Brain microvascular endothelial cell (primary cell): ENCODE measurements around the gene OSTC.

Experiments
- DNase-seq: peaks from one replicate; pipeline ENCODE4 v3.0.0-alpha.2; 2020
- H3K27ac ChIP-seq: fragments of 250-450 bp; sonication (Bioruptor Pico); 2 replicates; pipeline ENCODE4 v1.5.1; 2020; ENCODE audit warnings: mild to moderate bottlenecking, moderate library complexity
- H3K27me3 ChIP-seq: fragments of 250-450 bp; sonication (Bioruptor Pico); replicated peaks from 2 replicates; pipeline ENCODE4 v1.5.1; 2020; ENCODE audit warnings: mild to moderate bottlenecking
- H3K36me3 ChIP-seq: fragments of 250-450 bp; sonication (Bioruptor Pico); replicated peaks from 2 replicates; pipeline ENCODE4 v1.5.1; 2020; ENCODE audit warnings: mild to moderate bottlenecking
- H3K4me3 ChIP-seq: 2 replicates; pipeline ENCODE4 v1.5.1; 2011; ENCODE audit warnings: low read depth, mild to moderate bottlenecking, control low read depth, low read length, moderate library complexity
- CTCF ChIP-seq: IDR thresholded peaks from 2 replicates; pipeline ENCODE4 v1.5.1; 2011; ENCODE audit warnings: low read depth, mild to moderate bottlenecking, moderate library complexity, low read length, control low read depth, inconsistent platforms; ENCODE audit errors: missing control alignments
- in situ Hi-C: cut with HindIII; loops from 2 replicates; pipeline ENCODE4 v1.10.0; 2017; ENCODE audit warnings: low sequenced_read_pairs, low pct_ligation_motif_present

Gene OSTC

GRCh38 chr4:108622022-108622421, 28.4 kb upstream of the OSTC start:
- H3K27me3 ChIP-seq = no peaks in the 10 kb centered on the region
- in situ Hi-C loops = no loop called here
- TF ChIP-seq CTCF = no peak
- peak overlapping the region; percentile 71 for H3K4me3 ChIP-seq
- peaks cover 56% of the 10 kb centered on the region for H3K36me3 ChIP-seq
- H3K27ac ChIP-seq = no peak overlapping the region
- DNase-seq = no peak

GRCh38 chr4:108622828-108623227, 27.6 kb upstream of the OSTC start:
- Histone ChIP-seq H3K27me3 (no peaks in the 10 kb centered on the region), H3K27ac (no peak overlapping the region), H3K4me3 (peak overlapping the region; percentile 29), H3K36me3 (peaks cover 64% of the 10 kb centered on the region)
- no peak for DNase-seq
- in situ Hi-C loops = no loop called here
- no peak for TF ChIP-seq CTCF

- in situ Hi-C loops = no loop called here
- no peak for TF ChIP-seq CTCF
- Histone ChIP-seq H3K27me3 (no peaks in the 10 kb centered on the region), H3K4me3 (no peak overlapping the region), H3K27ac (no peak overlapping the region), H3K36me3 (peaks cover 74% of the 10 kb centered on the region)
- no peak for DNase-seq
These were observed 25.9 kb upstream of the OSTC start for GRCh38 chr4:108624263-108625056.

GRCh38 chr4:108626056-108626455, 24.3 kb upstream of the OSTC start:
- no peak for TF ChIP-seq CTCF
- in situ Hi-C loops = no loop called here
- H3K27ac ChIP-seq = no peak overlapping the region
- peaks cover 86% of the 10 kb centered on the region for H3K36me3 ChIP-seq
- no peak for DNase-seq
- no peaks in the 10 kb centered on the region for H3K27me3 ChIP-seq
- H3K4me3 ChIP-seq = no peak overlapping the region

GRCh38 chr4:108628411-108628810, 22.0 kb upstream of the OSTC start:
- no peak for TF ChIP-seq CTCF
- H3K27ac ChIP-seq = no peak overlapping the region
- no peaks in the 10 kb centered on the region for H3K27me3 ChIP-seq
- in situ Hi-C loops = no loop called here
- no peak for DNase-seq
- H3K4me3 ChIP-seq = no peak overlapping the region
- peaks cover 87% of the 10 kb centered on the region for H3K36me3 ChIP-seq

GRCh38 chr4:108635070-108635655, 15.2 kb upstream of the OSTC start:
- in situ Hi-C loops = no loop called here
- peaks cover 46% of the 10 kb centered on the region for H3K36me3 ChIP-seq
- DNase-seq = no peak
- no peaks in the 10 kb centered on the region for H3K27me3 ChIP-seq
- TF ChIP-seq CTCF = no peak
- no peak overlapping the region for H3K27ac ChIP-seq
- H3K4me3 ChIP-seq = no peak overlapping the region
